Activated CD4-positive, alpha-beta T cell treated with anti-CD3 and anti-CD28 coated beads for 36 hours (primary cell): ENCODE results near the gene ZNF736. TPM values are rescaled to one million over a fixed set of nuclear protein-coding genes. Genes with fewer than 3 reads are reported as not detected.
"Not testable (repeated sequence)": the region's sequence is repeated elsewhere in the genome, so short reads cannot be mapped to it uniquely, and the experiment has no call there.

ENCODE experiments used
- ATAC-seq: fragments of 200-7000 bp; cut with Tn5 transposase; one replicate; pipeline ENCODE4 v1.10.0; 2021; ENCODE audit warnings: mild to moderate bottlenecking, moderate library complexity
- CTCF ChIA-PET: fragments of 350-600 bp; sonication (Branson Sonifier 250); formaldehyde crosslinking; loops from one replicate; lab custom pipeline; 2021; ENCODE audit warnings: antibody characterized with exemption; lab: Charles Lee
- POLR2A ChIA-PET: fragments of 350-600 bp; sonication (Branson Sonifier 250); formaldehyde crosslinking; loops from one replicate; lab custom pipeline; 2021; ENCODE audit warnings: antibody characterized with exemption, inconsistent platforms; lab: Charles Lee
- DNase-seq: peaks from one replicate; pipeline ENCODE4 v3.0.0-alpha.2; 2020
- H3K27ac Mint-ChIP-seq: one replicate; pipeline ENCODE4 v1.8.0; 2021; ENCODE audit warnings: mixed read lengths
- H3K27me3 Mint-ChIP-seq: one replicate; pipeline ENCODE4 v1.8.0; 2021; ENCODE audit warnings: mixed read lengths
- H3K36me3 Mint-ChIP-seq: one replicate; pipeline ENCODE4 v1.8.0; 2021; ENCODE audit warnings: low read depth, mixed read lengths
- H3K4me1 Mint-ChIP-seq: one replicate; pipeline ENCODE4 v1.8.0; 2021; ENCODE audit warnings: mixed read lengths
- H3K4me3 Mint-ChIP-seq: one replicate; pipeline ENCODE4 v1.8.0; 2021; ENCODE audit warnings: mild to moderate bottlenecking, moderate library complexity, mixed read lengths
- H3K9me3 Mint-ChIP-seq: one replicate; pipeline ENCODE4 v1.8.0; 2021; ENCODE audit warnings: low read depth, mixed read lengths
- intact Hi-C, 2 experiments: fragments of 100-400 bp; cut with DNase I in 1 of 2; cut with micrococcal nuclease in 1 of 2; formaldehyde crosslinking; loops; one replicate each; pipeline versions ENCODE4 v1.14.2 to v1.15.1; 2022 to 2024; cut with DNase I, micrococcal nuclease
- total RNA-seq, 2 experiments: library from RNA; stranded (reverse); gene quantifications; one replicate each; pipeline ENCODE4 v1.2.3, GENCODE V29; 2021

Gene ZNF736
- 10 to 100 TPM; 23.5 to 25.5 TPM for total RNA-seq

- intact Hi-C loops, result loop anchor here (1.0 to 5.0 kb wide), 7 partner anchors 249 to 1058 kb away; partner anchors contain the start of genes ZNF107 (in 1 of the 2), ZNF680 (in 1 of the 2) and ZNF92 (in 1 of the 2)
- Mint-ChIP-seq H3K27me3 (no peaks in the 10 kb centered on the region), H3K4me3 (peak within 1 kb of the TSS; percentile 89), H3K4me1 (peaks cover 30% of the 10 kb centered on the region), H3K9me3 (peaks cover 2% of the 10 kb centered on the region), H3K27ac (peak within 1 kb of the TSS; percentile 99), H3K36me3 (peaks cover 36% of the 10 kb centered on the region)
- ChIA-PET CTCF (interaction anchor here (0.7 to 0.8 kb wide), 2 partner anchors 8 to 249 kb away, joined by 3 read pairs; no protein-coding TSS in a partner anchor), POLR2A (interaction anchor here (0.6 to 1.4 kb wide), 4 partner anchors 195 to 589 kb away, joined by 3 to 4 read pairs (median 4); partner anchors contain the start of genes ZNF107, ZNF273 and ZNF680)
- peak; percentile 93 for DNase-seq
- peak; percentile 100 for ATAC-seq
Measured at GRCh38 chr7:64313740-64314491, at the start of gene ZNF736. TSS of gene ZNF736 (plus strand) at chr7:64313961. CDS start at chr7:64314151, 190 bp downstream.

DNA sequence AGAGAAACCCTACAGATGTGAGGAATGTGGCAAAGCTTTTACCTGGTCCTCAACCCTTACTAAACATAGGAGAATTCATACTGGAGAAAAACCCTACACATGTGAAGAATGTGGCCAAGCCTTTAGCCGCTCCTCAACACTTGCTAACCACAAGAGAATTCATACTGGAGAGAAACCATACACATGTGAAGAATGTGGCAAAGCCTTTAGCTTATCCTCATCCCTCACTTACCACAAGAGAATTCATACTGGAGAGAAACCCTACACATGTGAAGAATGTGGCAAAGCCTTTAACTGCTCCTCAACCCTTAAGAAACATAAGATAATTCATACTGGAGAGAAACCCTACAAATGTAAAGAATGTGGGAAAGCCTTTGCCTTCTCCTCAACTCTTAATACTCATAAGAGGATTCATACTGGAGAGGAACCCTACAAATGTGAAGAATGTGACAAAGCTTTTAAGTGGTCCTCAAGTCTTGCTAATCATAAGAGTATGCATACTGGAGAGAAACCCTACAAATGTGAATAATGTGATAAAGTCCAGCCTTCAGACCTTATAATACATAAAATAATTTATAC, 47.3 kb upstream of the ZNF736 start:
- no peaks in the 10 kb centered on the region for H3K4me1 Mint-ChIP-seq
- H3K27ac Mint-ChIP-seq, result no peak overlapping the region
- ATAC-seq (no peak), DNase-seq (no peak)
- POLR2A ChIA-PET, result interaction anchor here (0.7 kb wide), 1 partner anchor 204 kb away, joined by 3 read pairs; no protein-coding TSS in a partner anchor
- H3K27me3 Mint-ChIP-seq, result no peaks in the 10 kb centered on the region
- H3K36me3 Mint-ChIP-seq, result peaks cover 12% of the 10 kb centered on the region
- intact Hi-C loops, result no loop called here
- CTCF ChIA-PET, result no interaction called here
- H3K9me3 Mint-ChIP-seq, result peaks cover 30% of the 10 kb centered on the region
- H3K4me3 Mint-ChIP-seq, result no peak overlapping the region

- H3K27ac Mint-ChIP-seq, result no peak overlapping the region
- no peak for DNase-seq
- POLR2A ChIA-PET, result no interaction called here
- intact Hi-C loops, result no loop called here
- H3K27me3 Mint-ChIP-seq, result no peaks in the 10 kb centered on the region
- peaks cover 9% of the 10 kb centered on the region for H3K9me3 Mint-ChIP-seq
- H3K36me3 Mint-ChIP-seq, result no peaks in the 10 kb centered on the region
- ATAC-seq, result no peak
- H3K4me1 Mint-ChIP-seq, result no peaks in the 10 kb centered on the region
- no peak overlapping the region for H3K4me3 Mint-ChIP-seq
- CTCF ChIA-PET, result no interaction called here
Measured at GRCh38 chr7:64277630-64278029, 36.1 kb upstream of the ZNF736 start.

DNA sequence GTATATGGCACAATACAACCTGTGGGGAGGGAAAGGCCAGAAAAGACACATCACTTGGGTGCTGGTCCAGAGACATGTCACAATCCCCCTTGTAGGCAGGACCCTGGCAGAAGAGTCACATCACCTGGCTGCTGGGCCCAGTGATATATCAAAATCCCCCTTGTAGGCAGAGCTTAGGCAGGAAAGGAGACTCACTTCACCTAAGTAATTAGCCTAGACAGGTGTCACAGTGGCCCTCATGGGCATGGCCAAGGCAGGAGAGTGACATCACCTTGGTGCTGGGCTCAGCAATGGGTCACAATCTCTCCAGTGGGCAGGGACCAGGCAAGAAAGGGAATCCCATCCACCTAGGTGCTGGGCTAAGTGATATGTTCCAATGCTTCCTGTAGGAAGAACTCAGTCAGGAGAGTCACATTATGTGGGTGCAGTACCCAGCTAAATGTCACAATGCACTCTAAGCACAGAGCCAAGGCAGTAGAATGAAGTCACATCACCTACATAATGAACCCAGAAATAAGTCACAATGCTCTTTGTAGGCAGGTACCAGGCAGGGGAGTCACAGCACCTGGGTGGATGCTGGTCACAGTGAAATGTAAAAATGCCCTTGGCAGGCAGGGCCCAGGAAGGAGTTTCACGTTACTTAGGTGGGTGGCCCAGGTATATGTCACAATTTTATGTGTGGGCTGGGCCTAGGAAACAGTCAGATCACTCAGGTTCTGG, 18.9 kb upstream of the ZNF736 start:
- intact Hi-C loops, result no loop called here
- ATAC-seq, result no peak

GRCh38 chr7:64297418-64297817, 16.3 kb upstream of the ZNF736 start:
- H3K27ac Mint-ChIP-seq, DNase-seq, H3K9me3 Mint-ChIP-seq, CTCF ChIA-PET, H3K27me3 Mint-ChIP-seq, H3K4me1 Mint-ChIP-seq, H3K36me3 Mint-ChIP-seq, intact Hi-C loops, H3K4me3 Mint-ChIP-seq, POLR2A ChIA-PET: not testable (repeated sequence)
- peak; percentile 53 for ATAC-seq

More for the DNA sequence above, 18.9 kb upstream of the ZNF736 start:
- Mint-ChIP-seq H3K27me3 (no peaks in the 10 kb centered on the region), H3K36me3 (no peaks in the 10 kb centered on the region), H3K27ac (no peak overlapping the region), H3K9me3 (no peaks in the 10 kb centered on the region), H3K4me1 (no peaks in the 10 kb centered on the region), H3K4me3 (no peak overlapping the region)
- POLR2A ChIA-PET, result no interaction called here
- CTCF ChIA-PET, result no interaction called here
- DNase-seq, result no peak

DNA sequence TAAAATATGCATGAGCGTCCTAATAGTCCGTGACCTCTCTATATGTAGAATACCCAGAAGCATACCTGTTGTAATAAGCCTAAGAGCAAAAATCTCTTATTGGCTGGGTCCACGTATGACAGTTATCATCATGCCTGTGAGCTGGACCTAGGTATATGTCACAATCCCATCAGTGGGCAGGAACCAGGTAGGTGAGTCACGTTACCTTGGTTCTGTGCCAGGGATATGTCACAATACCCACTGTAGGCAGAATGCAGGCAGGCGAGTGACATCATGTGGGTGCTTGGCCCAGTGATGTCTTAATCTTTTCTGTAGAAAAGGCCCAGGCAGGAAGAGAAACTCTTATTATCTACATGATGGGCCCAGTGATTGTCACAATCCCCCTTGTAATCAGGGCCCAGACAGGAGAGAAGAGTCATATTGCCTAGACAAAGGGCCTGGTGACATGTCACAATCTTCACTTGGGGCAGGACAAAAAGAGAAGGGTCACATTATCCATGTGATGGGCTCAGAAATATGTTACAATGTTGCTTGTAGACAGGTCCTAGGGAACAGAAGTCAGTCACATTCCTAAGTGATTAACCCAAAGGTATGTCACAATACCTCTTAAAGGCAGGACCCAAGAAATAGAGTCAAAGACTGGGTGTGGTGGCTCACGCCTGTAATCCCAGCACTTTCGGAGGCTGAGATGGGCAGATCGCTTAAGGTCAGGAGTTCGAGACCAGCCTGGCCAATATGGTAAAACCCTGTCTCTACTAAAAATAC, 12.9 kb upstream of the ZNF736 start:
- peaks cover 1% of the 10 kb centered on the region for H3K36me3 Mint-ChIP-seq
- peak; percentile 27 for DNase-seq
- H3K27ac Mint-ChIP-seq, result no peak overlapping the region
- peaks cover 5% of the 10 kb centered on the region for H3K9me3 Mint-ChIP-seq
- CTCF ChIA-PET, result no interaction called here
- H3K27me3 Mint-ChIP-seq, result no peaks in the 10 kb centered on the region
- ATAC-seq, result no peak
- no peak overlapping the region for H3K4me3 Mint-ChIP-seq
- POLR2A ChIA-PET, result no interaction called here
- peaks cover 9% of the 10 kb centered on the region for H3K4me1 Mint-ChIP-seq
- intact Hi-C loops, result no loop called here

DNA sequence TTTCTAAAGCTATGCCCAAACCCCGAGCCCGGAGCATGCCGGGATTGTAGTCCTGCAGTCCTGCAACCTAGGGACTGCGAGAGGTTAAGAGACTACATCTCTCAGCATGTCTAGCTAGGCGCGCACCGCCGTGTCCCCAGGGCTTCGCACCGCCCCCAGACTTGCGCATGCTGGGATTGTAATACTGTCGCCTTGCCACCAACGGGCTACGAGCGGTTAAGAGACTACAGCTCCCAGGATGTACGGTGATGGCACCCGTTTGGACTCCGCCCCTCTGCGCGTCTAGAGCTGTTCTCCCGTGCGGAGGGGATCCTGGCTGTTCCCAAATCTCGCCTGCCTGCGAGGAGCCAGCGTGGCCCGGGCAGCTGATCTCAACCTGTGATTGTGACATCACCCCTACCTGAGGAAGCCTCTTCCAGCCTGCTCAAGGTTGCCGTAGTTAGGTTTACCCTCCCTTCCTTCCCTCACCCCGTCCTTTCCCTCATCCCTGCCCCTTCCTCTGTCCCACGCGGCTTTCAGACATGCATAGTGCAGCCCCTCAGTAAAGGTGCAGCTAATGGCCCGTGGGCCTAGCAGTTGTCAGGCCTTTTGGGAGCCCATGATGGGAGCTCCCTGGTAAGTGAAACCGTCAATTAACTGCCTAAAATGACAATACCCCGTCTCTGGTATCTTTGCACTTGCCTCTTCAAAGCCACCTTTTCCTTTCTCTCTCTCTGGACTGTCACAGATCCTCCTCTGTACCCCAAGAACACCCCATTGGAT, 6.3 kb upstream of the ZNF736 start:
- peaks cover 11% of the 10 kb centered on the region for H3K36me3 Mint-ChIP-seq
- H3K4me1 Mint-ChIP-seq, result peaks cover 25% of the 10 kb centered on the region
- ChIA-PET CTCF (interaction anchor here (0.6 to 1.2 kb wide), 3 partner anchors 9 to 317 kb away, joined by 3 to 4 read pairs (median 3); no protein-coding TSS in a partner anchor), POLR2A (interaction anchor here (0.5 to 1.2 kb wide), 4 partner anchors 8 to 1069 kb away, joined by 3 to 6 read pairs (median 4); partner anchors contain the start of gene ZNF680)
- peak; percentile 97 for ATAC-seq
- DNase-seq, result peak; percentile 95
- H3K27ac Mint-ChIP-seq, result peak overlapping the region; percentile 91
- peaks cover 2% of the 10 kb centered on the region for H3K9me3 Mint-ChIP-seq
- intact Hi-C loops, result loop anchor here (1.0 to 5.0 kb wide), 5 partner anchors 255 to 487 kb away; partner anchors contain the start of genes ZNF107 (in 1 of the 2), ZNF138 (in 1 of the 2) and ZNF680 (in 1 of the 2)
- peak overlapping the region; percentile 84 for H3K4me3 Mint-ChIP-seq
- H3K27me3 Mint-ChIP-seq, result no peaks in the 10 kb centered on the region

DNA sequence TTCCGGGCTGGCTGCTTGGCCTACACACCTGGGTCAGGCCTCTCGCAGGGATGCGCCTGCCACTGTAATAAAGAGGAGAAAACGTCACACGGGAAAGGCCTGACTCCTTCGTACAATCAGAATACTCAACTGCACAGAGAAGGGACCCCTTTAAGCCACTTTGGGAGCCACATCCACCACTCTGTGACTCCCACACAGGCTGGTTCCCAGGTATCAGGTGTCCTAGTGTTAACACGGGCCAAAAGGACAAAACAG, 5.8 kb upstream of the ZNF736 start:
- intact Hi-C loops, result loop anchor here (2.0 to 5.0 kb wide), 2 partner anchors 359 to 487 kb away; partner anchors contain the start of genes ZNF107 (in 1 of the 2) and ZNF138 (in 1 of the 2)
- ATAC-seq (no peak), DNase-seq (no peak)
- Mint-ChIP-seq H3K27ac (peak overlapping the region; percentile 91), H3K4me3 (peak overlapping the region; percentile 84), H3K36me3 (peaks cover 11% of the 10 kb centered on the region), H3K4me1 (peaks cover 29% of the 10 kb centered on the region), H3K27me3 (no peaks in the 10 kb centered on the region), H3K9me3 (peaks cover 2% of the 10 kb centered on the region)
- POLR2A ChIA-PET, result interaction anchor here (1.1 to 1.2 kb wide), 2 partner anchors 7 to 255 kb away, joined by 3 to 6 read pairs; partner anchors contain the start of gene ZNF680
- CTCF ChIA-PET, result interaction anchor here (1.2 kb wide), 1 partner anchor 8 kb away, joined by 4 read pairs; no protein-coding TSS in a partner anchor

DNA sequence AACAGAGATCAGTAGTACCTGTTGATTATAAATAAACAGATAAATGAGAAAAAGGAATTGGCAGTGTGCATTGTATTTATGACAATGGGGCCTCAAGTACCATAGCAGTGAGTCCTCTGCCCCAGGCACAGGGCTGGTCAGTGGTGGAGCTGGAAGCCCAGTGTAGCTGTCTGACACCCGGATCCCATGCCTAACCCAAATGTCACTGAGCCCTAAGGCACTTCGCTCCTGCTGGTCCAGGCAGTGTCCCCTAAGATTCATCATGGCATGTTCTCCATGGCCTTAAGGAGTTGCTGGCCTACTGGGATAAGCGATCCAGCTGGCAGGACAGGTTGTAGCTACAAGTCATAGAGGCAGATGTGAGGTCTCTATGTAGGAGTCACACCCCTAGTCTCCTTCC, 3.3 kb upstream of the ZNF736 start:
- Mint-ChIP-seq H3K4me3 (no peak overlapping the region), H3K4me1 (peaks cover 37% of the 10 kb centered on the region), H3K27ac (no peak overlapping the region), H3K27me3 (no peaks in the 10 kb centered on the region), H3K9me3 (no peaks in the 10 kb centered on the region), H3K36me3 (peaks cover 21% of the 10 kb centered on the region)
- ChIA-PET POLR2A (no interaction called here), CTCF (interaction anchor here (0.6 kb wide), 1 partner anchor 258 kb away, joined by 3 read pairs; no protein-coding TSS in a partner anchor)
- ATAC-seq (no peak), DNase-seq (no peak)
- intact Hi-C loops, result loop anchor here in 1 of 2 experiments (5.0 kb wide), 1 partner anchor 1062 kb away; the partner anchor contains the start of gene ZNF92

DNA sequence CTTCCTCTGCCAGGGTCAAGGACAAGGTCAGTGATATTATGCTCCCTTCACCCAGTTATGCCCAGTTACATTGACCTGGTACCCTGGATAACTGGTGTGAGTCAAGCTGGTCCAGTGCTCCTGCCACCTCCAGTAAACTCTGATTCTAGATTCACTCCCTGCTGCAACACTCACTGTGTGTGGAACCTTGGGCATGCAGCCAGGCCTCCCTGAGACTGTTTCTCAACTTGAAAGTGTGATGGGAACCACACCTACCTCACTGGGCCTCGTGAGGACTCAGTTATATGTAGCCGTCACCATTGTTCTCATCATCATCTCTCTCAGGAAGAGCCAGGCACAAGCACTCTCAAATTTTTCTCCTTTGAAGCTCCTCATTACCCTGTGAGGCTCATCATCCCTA, 935 bp upstream of the ZNF736 start:
- no peak for ATAC-seq
- Mint-ChIP-seq H3K9me3 (no peaks in the 10 kb centered on the region), H3K4me3 (peak overlapping the region; percentile 89)

More for the DNA sequence above, 935 bp upstream of the ZNF736 start:
- no peaks in the 10 kb centered on the region for H3K27me3 Mint-ChIP-seq
- peaks cover 35% of the 10 kb centered on the region for H3K36me3 Mint-ChIP-seq
- DNase-seq, result peak; percentile 56
- intact Hi-C loops, result loop anchor here (1.0 to 5.0 kb wide), 5 partner anchors 250 to 1059 kb away; partner anchors contain the start of genes ZNF107 (in 1 of the 2), ZNF680 (in 1 of the 2) and ZNF92 (in 1 of the 2)
- ChIA-PET CTCF (no interaction called here), POLR2A (no interaction called here)
- peak overlapping the region; percentile 99 for H3K27ac Mint-ChIP-seq
- H3K4me1 Mint-ChIP-seq, result peaks cover 35% of the 10 kb centered on the region
